GM19372 (cell line): ENCODE measurements around the gene TMEM109.

Experiments used
- ATAC-seq: cut with Tn5 transposase; IDR thresholded peaks from one replicate; pipeline ENCODE4 v1.9.1; 2021; ENCODE audit warnings: mild to moderate bottlenecking, low read depth, moderate library complexity; ENCODE audit not compliant: unreplicated experiment

Gene TMEM109

GRCh38 chr11:60913793-60914632 is at the start of gene TMEM109:
Gene TMEM109 (plus strand): TSS chr11:60914158. CDS start chr11:60919694, 5,536 bp downstream.
- ATAC-seq, result peak; percentile 40

- no peak for ATAC-seq
Observed at GRCh38 chr11:60864856-60865513, 49.0 kb upstream of the TMEM109 start.

- ATAC-seq, result no peak
Observed at GRCh38 chr11:60866911-60867870, 46.8 kb upstream of the TMEM109 start, which contains the start of gene ZP1. Gene ZP1 (plus strand): TSS chr11:60867542. CDS start chr11:60867562, 20 bp downstream.

- ATAC-seq, result no peak
Observed at GRCh38 chr11:60867871-60868681, 45.9 kb upstream of the TMEM109 start.

- no peak for ATAC-seq
Observed at GRCh38 chr11:60868682-60869450, 45.1 kb upstream of the TMEM109 start.

- ATAC-seq, result no peak
Observed at GRCh38 chr11:60869451-60869825, 44.5 kb upstream of the TMEM109 start.

- no peak for ATAC-seq
Observed at GRCh38 chr11:60870276-60870675, 43.7 kb upstream of the TMEM109 start.

GRCh38 chr11:60870733-60871377 is 43.1 kb upstream of the TMEM109 start:
- no peak for ATAC-seq

GRCh38 chr11:60871378-60872061 is 42.4 kb upstream of the TMEM109 start:
- no peak for ATAC-seq

GRCh38 chr11:60872124-60872960 is 41.6 kb upstream of the TMEM109 start:
- ATAC-seq, result no peak

- no peak for ATAC-seq
Observed at GRCh38 chr11:60872961-60873524, 40.9 kb upstream of the TMEM109 start.

- ATAC-seq, result no peak
Observed at GRCh38 chr11:60873533-60873932, 40.4 kb upstream of the TMEM109 start.

GRCh38 chr11:60874421-60875365 is 39.3 kb upstream of the TMEM109 start:
- ATAC-seq, result no peak

- ATAC-seq, result no peak
Observed at GRCh38 chr11:60875366-60876167, 38.4 kb upstream of the TMEM109 start.

GRCh38 chr11:60876168-60876485 is 37.8 kb upstream of the TMEM109 start:
- ATAC-seq, result no peak
